ENCODE data around the gene FOLR2.
"Not testable (repeated sequence)": the region's sequence is repeated elsewhere in the genome, so short reads cannot be mapped to it uniquely, and the experiment has no call there.

DNA sequence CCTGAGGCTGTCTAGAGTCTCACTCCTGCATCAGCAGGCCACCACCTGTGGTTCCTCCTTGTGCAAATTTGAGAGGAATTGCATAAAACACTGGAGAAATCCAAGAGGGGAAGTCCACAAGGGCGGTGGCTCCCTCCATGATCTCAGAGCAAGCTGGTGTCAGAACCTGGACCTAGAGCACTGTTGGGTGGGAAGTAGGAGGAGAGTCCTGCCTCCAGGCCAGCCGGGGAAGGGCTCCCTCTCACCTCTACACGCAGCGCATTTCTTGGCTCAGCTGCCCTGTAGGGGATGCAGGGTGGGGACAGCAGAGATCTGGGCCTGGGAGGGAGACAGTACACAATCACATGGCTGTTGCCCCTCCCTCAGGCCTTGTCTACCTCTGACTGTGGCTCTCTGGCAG, 44.6 kb upstream of the FOLR2 start:
- not testable (repeated sequence) for TF ChIP-seq POLR2AphosphoS5 (IDR thresholded peaks at IDR 0.05; ENCODE audit: low read depth, low read length); POLR2A (IDR thresholded peaks at IDR 0.05; ENCODE audit: low read depth, low read length); TAF1 (IDR thresholded peaks at IDR 0.05; ENCODE audit: borderline replicate concordance, low read depth, low read length)

Measured in GM12892 (cell line).